OCI-LY3 (cell line): ENCODE measurements around the gene SLC22A2.

Experiments used
- CTCF ChIP-seq: fragments of 200-600, 300-600 bp; sonication (generic); IDR thresholded peaks from 2 replicates; pipeline ENCODE4 v1.5.1; 2014; ENCODE audit warnings: antibody characterized with exemption, low read length, low read depth
- EZH2phosphoT487 ChIP-seq: fragments of 200-600 bp; shearing (Covaris generic); IDR thresholded peaks from 2 replicates; pipeline ENCODE4 v1.6.1; 2018; ENCODE audit warnings: antibody characterized with exemption, mixed run types, low read depth

DNA sequence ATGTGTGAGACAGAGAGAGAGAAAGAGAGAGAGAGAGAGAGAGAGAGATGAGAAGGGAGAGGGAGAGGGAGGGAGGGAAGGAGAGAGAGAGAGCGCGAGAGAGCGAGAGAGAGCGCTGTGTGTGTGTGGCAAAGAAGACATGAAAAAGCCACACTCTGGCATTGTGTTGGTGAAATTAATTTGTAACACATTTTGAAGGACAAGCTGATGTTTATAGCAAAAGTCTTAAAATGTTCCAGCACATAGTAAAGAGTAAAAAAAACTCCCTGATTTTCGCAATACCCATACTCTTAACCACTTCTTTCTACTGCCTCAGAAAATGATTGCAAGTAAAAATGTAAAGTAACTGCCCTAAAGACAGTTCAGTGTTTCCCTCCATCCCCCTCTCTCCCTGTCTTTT lies 80.3 kb downstream of the SLC22A2 start:
- TF ChIP-seq EZH2phosphoT487 = no peak
- no peak for TF ChIP-seq CTCF
